MM.1S (cell line): Measurements from ENCODE around the gene TMEM154.

Experiments
- DNase-seq: peaks from one replicate; pipeline ENCODE4 v3.0.0-alpha.2; 2015
- H2AFZ ChIP-seq: fragments of 300-600 bp; sonication (generic); 2 replicates; pipeline ENCODE4 v1.6.0; 2016; ENCODE audit warnings: antibody characterized with exemption, low read length
- H3F3A ChIP-seq: fragments of 300-600 bp; sonication (generic); 2 replicates; pipeline ENCODE4 v1.6.1; 2016; ENCODE audit warnings: mild to moderate bottlenecking, antibody characterized with exemption, low read length, moderate library complexity, mixed read lengths; ENCODE audit not compliant: insufficient read depth
- H3K27ac ChIP-seq: fragments of 300-600 bp; sonication (generic); 2 replicates; pipeline ENCODE4 v1.5.1; 2016; ENCODE audit warnings: mild to moderate bottlenecking, low read length
- H3K27me3 ChIP-seq: fragments of 300-600 bp; sonication (generic); replicated peaks from 2 replicates; pipeline ENCODE4 v1.6.0; 2016; ENCODE audit warnings: low read length; ENCODE audit not compliant: insufficient read depth
- H3K36me3 ChIP-seq: fragments of 300-600 bp; sonication (generic); replicated peaks from 2 replicates; pipeline ENCODE4 v1.6.1; 2016; ENCODE audit warnings: mild to moderate bottlenecking, low read length, mixed read lengths; ENCODE audit not compliant: insufficient read depth
- H3K4me1 ChIP-seq: fragments of 300-600 bp; sonication (generic); 2 replicates; pipeline ENCODE4 v1.6.1; 2016; ENCODE audit warnings: low read length, mixed read lengths
- H3K4me2 ChIP-seq: fragments of 300-600 bp; sonication (generic); 2 replicates; pipeline ENCODE4 v1.6.0; 2016; ENCODE audit warnings: low read depth, low read length
- H3K4me3 ChIP-seq: fragments of 300-600 bp; sonication (generic); 2 replicates; pipeline ENCODE4 v1.5.1; 2016; ENCODE audit warnings: low read length, mixed read lengths
- H3K79me2 ChIP-seq: fragments of 300-600 bp; sonication (generic); 2 replicates; pipeline ENCODE4 v1.6.1; 2016; ENCODE audit warnings: mixed run types, low read length, mixed read lengths
- H3K9ac ChIP-seq: fragments of 300-600 bp; sonication (generic); 2 replicates; pipeline ENCODE4 v1.6.1; 2016; ENCODE audit warnings: low read length, mixed read lengths
- H3K9me2 ChIP-seq: fragments of 300-600 bp; sonication (generic); replicated peaks from 2 replicates; pipeline ENCODE4 v1.6.1; 2016; ENCODE audit warnings: mild to moderate bottlenecking, low read length, mixed read lengths; ENCODE audit not compliant: insufficient read depth
- H3K9me3 ChIP-seq: fragments of 300-600 bp; sonication (generic); replicated peaks from 2 replicates; pipeline ENCODE4 v1.6.1; 2016; ENCODE audit warnings: mild to moderate bottlenecking, low read length, mixed read lengths; ENCODE audit not compliant: insufficient read depth
- H4K20me1 ChIP-seq: fragments of 300-600 bp; sonication (generic); 2 replicates; pipeline ENCODE4 v1.6.1; 2016; ENCODE audit warnings: mild to moderate bottlenecking, low read length, moderate library complexity, mixed read lengths; ENCODE audit not compliant: insufficient read depth
- EZH2 ChIP-seq: fragments of 300-600 bp; sonication (generic); optimal IDR thresholded peaks from 2 replicates; pipeline ENCODE3; 2017; ENCODE audit warnings: low read depth, mild to moderate bottlenecking, antibody characterized with exemption, low read length, mixed read lengths
- EZH2phosphoT487 ChIP-seq: fragments of 300-600 bp; sonication (generic); IDR thresholded peaks from 2 replicates; pipeline ENCODE4 v1.6.1; 2018; ENCODE audit warnings: antibody characterized with exemption, low read length
- TF ChIP-seq, protein P1 (sequence below): fragments of 300-600 bp; sonication (generic); IDR thresholded peaks from 2 replicates; pipeline ENCODE4 v1.5.1; 2016; ENCODE audit warnings: antibody characterized with exemption, low read length, mixed read lengths

The TMEM154 gene

GRCh38 chr4:152585023-152585441 is 94.8 kb downstream of the TMEM154 start:
- H3K9me3 ChIP-seq = no peaks in the 10 kb centered on the region
- peak overlapping the region; percentile 79 for H3K4me2 ChIP-seq
- TF ChIP-seq EZH2phosphoT487 (no peak), EZH2 (no peak)
- TF ChIP-seq, protein P1, sequence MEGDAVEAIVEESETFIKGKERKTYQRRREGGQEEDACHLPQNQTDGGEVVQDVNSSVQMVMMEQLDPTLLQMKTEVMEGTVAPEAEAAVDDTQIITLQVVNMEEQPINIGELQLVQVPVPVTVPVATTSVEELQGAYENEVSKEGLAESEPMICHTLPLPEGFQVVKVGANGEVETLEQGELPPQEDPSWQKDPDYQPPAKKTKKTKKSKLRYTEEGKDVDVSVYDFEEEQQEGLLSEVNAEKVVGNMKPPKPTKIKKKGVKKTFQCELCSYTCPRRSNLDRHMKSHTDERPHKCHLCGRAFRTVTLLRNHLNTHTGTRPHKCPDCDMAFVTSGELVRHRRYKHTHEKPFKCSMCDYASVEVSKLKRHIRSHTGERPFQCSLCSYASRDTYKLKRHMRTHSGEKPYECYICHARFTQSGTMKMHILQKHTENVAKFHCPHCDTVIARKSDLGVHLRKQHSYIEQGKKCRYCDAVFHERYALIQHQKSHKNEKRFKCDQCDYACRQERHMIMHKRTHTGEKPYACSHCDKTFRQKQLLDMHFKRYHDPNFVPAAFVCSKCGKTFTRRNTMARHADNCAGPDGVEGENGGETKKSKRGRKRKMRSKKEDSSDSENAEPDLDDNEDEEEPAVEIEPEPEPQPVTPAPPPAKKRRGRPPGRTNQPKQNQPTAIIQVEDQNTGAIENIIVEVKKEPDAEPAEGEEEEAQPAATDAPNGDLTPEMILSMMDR = no peak
- H3K27ac ChIP-seq = peak overlapping the region; percentile 88
- no peaks in the 10 kb centered on the region for H3K36me3 ChIP-seq
- H4K20me1 ChIP-seq = no peaks in the 10 kb centered on the region
- no peaks in the 10 kb centered on the region for H3K79me2 ChIP-seq
- H3K4me3 ChIP-seq = peak overlapping the region; percentile 44
- H2AFZ ChIP-seq = peak overlapping the region; percentile 91
- H3K27me3 ChIP-seq = no peaks in the 10 kb centered on the region
- H3K4me1 ChIP-seq = peaks cover 48% of the 10 kb centered on the region
- H3F3A ChIP-seq = peaks cover 17% of the 10 kb centered on the region
- H3K9ac ChIP-seq = peak overlapping the region; percentile 58
- H3K9me2 ChIP-seq = no peaks in the 10 kb centered on the region
- DNase-seq = peak; percentile 76

DNA sequence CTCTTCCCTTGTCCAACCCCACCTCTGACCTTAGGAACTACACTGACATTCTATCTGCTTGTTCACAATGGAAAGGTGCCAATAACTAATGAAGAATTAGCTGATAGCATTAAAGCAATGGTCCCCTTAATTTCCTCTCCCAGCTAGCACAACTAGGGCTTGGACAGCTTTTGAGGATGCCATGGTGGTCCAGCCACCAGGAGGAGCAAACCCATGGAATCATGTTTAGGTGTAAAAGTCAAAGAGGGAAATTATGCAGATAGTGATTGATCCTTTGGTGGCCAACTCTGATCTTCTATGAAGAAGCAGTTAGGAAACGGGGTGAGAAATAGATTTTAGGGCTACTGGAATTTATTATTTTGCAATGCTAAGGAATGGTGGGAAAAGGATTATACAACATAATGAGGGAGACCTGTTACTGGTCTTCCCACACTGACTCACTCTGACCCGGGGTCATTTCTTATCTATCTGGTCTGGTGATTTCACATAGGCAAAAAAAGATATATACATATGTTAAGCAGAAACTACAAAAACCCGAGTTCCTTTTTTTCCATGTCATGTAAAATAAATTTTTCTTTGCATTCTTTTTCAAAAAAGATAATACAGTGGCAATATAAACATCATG is 98.1 kb downstream of the TMEM154 start:
- Histone ChIP-seq H3K4me3 (no peak overlapping the region), H3K4me2 (no peak overlapping the region), H3K79me2 (no peaks in the 10 kb centered on the region), H3F3A (peaks cover 20% of the 10 kb centered on the region), H3K27ac (no peak overlapping the region), H2AFZ (no peak overlapping the region), H3K9ac (no peak overlapping the region), H4K20me1 (no peaks in the 10 kb centered on the region), H3K27me3 (no peaks in the 10 kb centered on the region), H3K4me1 (peaks cover 35% of the 10 kb centered on the region), H3K36me3 (no peaks in the 10 kb centered on the region), H3K9me3 (no peaks in the 10 kb centered on the region), H3K9me2 (no peaks in the 10 kb centered on the region)
- TF ChIP-seq, protein P1 = no peak
- TF ChIP-seq EZH2phosphoT487 (no peak), EZH2 (no peak)
- no peak for DNase-seq

- no peak overlapping the region for H3K9ac ChIP-seq
- TF ChIP-seq EZH2 (no peak), EZH2phosphoT487 (no peak)
- TF ChIP-seq, protein P1 = no peak
- H3K4me1 ChIP-seq = peaks cover 25% of the 10 kb centered on the region
- no peaks in the 10 kb centered on the region for H3K27me3 ChIP-seq
- H4K20me1 ChIP-seq = no peaks in the 10 kb centered on the region
- H3K4me2 ChIP-seq = no peak overlapping the region
- H2AFZ ChIP-seq = no peak overlapping the region
- no peak overlapping the region for H3K27ac ChIP-seq
- no peak for DNase-seq
- no peaks in the 10 kb centered on the region for H3K36me3 ChIP-seq
- no peaks in the 10 kb centered on the region for H3K79me2 ChIP-seq
- no peaks in the 10 kb centered on the region for H3K9me2 ChIP-seq
- H3K9me3 ChIP-seq = no peaks in the 10 kb centered on the region
- H3F3A ChIP-seq = peaks cover 8% of the 10 kb centered on the region; the same call in 1 of the 2 replicates
- no peak overlapping the region for H3K4me3 ChIP-seq
Measured at GRCh38 chr4:152579916-152580315, 99.9 kb downstream of the TMEM154 start.
